Panc1 (cell line): Measurements from ENCODE around the gene EHD2. TPM values are rescaled to one million over a fixed set of nuclear protein-coding genes. Genes with fewer than 3 reads are reported as not detected.
"Not testable (repeated sequence)": the region's sequence is repeated elsewhere in the genome, so short reads cannot be mapped to it uniquely, and the experiment has no call there.

ENCODE experiments used
- ATAC-seq: fragments of 200-7000 bp; cut with Tn5 transposase; 2 replicates; pipeline ENCODE4 v1.9.1; 2020; ENCODE audit warnings: mild to moderate bottlenecking, moderate library complexity
- BruUV-seq: library from RNA; stranded (reverse); fragments of 400-500 nt; replicated peaks from 2 replicates; lab custom pipeline; 2021; lab: Mats Ljungman, UMichigan
- CTCF ChIA-PET: fragments of 300-600 bp; sonication (Branson Sonifier 250); formaldehyde crosslinking; loops from one replicate; lab custom pipeline; 2022; ENCODE audit warnings: antibody characterized with exemption; lab: Charles Lee
- POLR2A ChIA-PET: fragments of 300-600 bp; sonication (Branson Sonifier 250); formaldehyde crosslinking; loops from one replicate; lab custom pipeline; 2022; ENCODE audit warnings: antibody characterized with exemption; lab: Charles Lee
- DNase-seq: peaks from one replicate; pipeline ENCODE4 v3.0.0-alpha.2; 2010; ENCODE audit warnings: low read depth, low spot score
- H3K27ac ChIP-seq: 2 replicates; pipeline ENCODE4 v1.5.1; 2011; ENCODE audit warnings: mild to moderate bottlenecking, low read length, inconsistent platforms
- H3K27me3 ChIP-seq: fragments of 200-500 bp; sonication (Bioruptor generic); 2 replicates; pipeline ENCODE4 v1.6.0; 2014; ENCODE audit warnings: low read length, inconsistent platforms; ENCODE audit not compliant: control insufficient read depth, insufficient read depth
- H3K36me3 ChIP-seq: fragments of 200-500 bp; sonication (Bioruptor generic); 2 replicates; pipeline ENCODE4 v1.5.1; 2014; ENCODE audit warnings: inconsistent platforms, mild to moderate bottlenecking, low read length, moderate library complexity; ENCODE audit not compliant: control insufficient read depth, insufficient read depth
- H3K4me1 ChIP-seq: 2 replicates; pipeline ENCODE4 v1.5.1; 2011; ENCODE audit warnings: inconsistent platforms, mild to moderate bottlenecking, low read length, moderate library complexity; ENCODE audit not compliant: control insufficient read depth, insufficient read depth
- H3K4me3 ChIP-seq, 2 experiments: 2 replicates each; pipeline ENCODE4 v1.5.1; 2011 to 2012; ENCODE audit warnings: low read depth in 2 of 2, low read length in 2 of 2, mild to moderate bottlenecking in 2 of 2, inconsistent platforms in 1 of 2, moderate library complexity in 1 of 2
- H3K9me3 ChIP-seq: fragments of 200-500 bp; sonication (Bioruptor generic); 2 replicates; pipeline ENCODE4 v1.5.1; 2014; ENCODE audit warnings: low read depth, mild to moderate bottlenecking, inconsistent platforms, low read length, moderate library complexity; ENCODE audit not compliant: control insufficient read depth, insufficient read depth
- POLR2AphosphoS5 ChIP-seq: IDR thresholded peaks from 2 replicates; pipeline ENCODE4 v1.6.1; 2012; ENCODE audit warnings: mild to moderate bottlenecking, low read depth, low read length, moderate library complexity
- SIN3A ChIP-seq: IDR thresholded peaks from 2 replicates; pipeline ENCODE4 v1.6.1; 2012; ENCODE audit warnings: low read depth, mild to moderate bottlenecking, low read length, moderate library complexity, borderline replicate concordance; ENCODE audit not compliant: insufficient read depth
- TCF7L2 ChIP-seq: IDR thresholded peaks from 2 replicates; pipeline ENCODE4 v1.6.1; 2011; ENCODE audit warnings: mild to moderate bottlenecking, low read depth, low read length, inconsistent platforms
- in situ Hi-C: cut with HindIII; loops from 2 replicates; pipeline ENCODE4 v1.10.0; 2016; ENCODE audit warnings: low sequenced_read_pairs, low pct_unique_long_range_greater_than_20kb
- intact Hi-C: fragments of 100-400 bp; cut with micrococcal nuclease; formaldehyde crosslinking; loops from one replicate; pipeline ENCODE4 v1.10.0; 2022; ENCODE audit not compliant: unreplicated experiment
- total RNA-seq: library from RNA; stranded (reverse); gene quantifications from one replicate; pipeline ENCODE4 v1.2.1, GENCODE V29; 2021; ENCODE audit not compliant: unreplicated experiment
- TF ChIP-seq, protein P1 (sequence below): fragments of 450-650 bp; IDR thresholded peaks from 2 replicates; pipeline ENCODE4 v1.5.1; 2017; ENCODE audit warnings: mild to moderate bottlenecking
- TF ChIP-seq, protein P2 (sequence below), 2 experiments: IDR thresholded peaks; 2 replicates each; pipeline ENCODE4 v1.6.1; 2011 to 2012; ENCODE audit warnings: low read depth in 2 of 2, control low read depth in 1 of 2, low read length in 1 of 2, mild to moderate bottlenecking in 1 of 2, moderate library complexity in 1 of 2; ENCODE audit not compliant: insufficient read depth in 1 of 2

EHD2 gene
- total RNA-seq, 1 experiment from 2014 or later = 41.8 TPM

GRCh38 chr19:47725759-47726401, 12.7 kb downstream of the EHD2 start:
- no peaks in the 10 kb centered on the region for H3K9me3 ChIP-seq
- intact Hi-C loops = no loop called here
- in situ Hi-C loops = no loop called here
- H3K4me3 ChIP-seq = no peak overlapping the region
- H3K4me1 ChIP-seq = peaks cover 15% of the 10 kb centered on the region
- TF ChIP-seq, protein P1, sequence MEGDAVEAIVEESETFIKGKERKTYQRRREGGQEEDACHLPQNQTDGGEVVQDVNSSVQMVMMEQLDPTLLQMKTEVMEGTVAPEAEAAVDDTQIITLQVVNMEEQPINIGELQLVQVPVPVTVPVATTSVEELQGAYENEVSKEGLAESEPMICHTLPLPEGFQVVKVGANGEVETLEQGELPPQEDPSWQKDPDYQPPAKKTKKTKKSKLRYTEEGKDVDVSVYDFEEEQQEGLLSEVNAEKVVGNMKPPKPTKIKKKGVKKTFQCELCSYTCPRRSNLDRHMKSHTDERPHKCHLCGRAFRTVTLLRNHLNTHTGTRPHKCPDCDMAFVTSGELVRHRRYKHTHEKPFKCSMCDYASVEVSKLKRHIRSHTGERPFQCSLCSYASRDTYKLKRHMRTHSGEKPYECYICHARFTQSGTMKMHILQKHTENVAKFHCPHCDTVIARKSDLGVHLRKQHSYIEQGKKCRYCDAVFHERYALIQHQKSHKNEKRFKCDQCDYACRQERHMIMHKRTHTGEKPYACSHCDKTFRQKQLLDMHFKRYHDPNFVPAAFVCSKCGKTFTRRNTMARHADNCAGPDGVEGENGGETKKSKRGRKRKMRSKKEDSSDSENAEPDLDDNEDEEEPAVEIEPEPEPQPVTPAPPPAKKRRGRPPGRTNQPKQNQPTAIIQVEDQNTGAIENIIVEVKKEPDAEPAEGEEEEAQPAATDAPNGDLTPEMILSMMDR = no peak
- TF ChIP-seq POLR2AphosphoS5 (no peak), SIN3A (no peak), TCF7L2 (no peak)
- TF ChIP-seq, protein P2, sequence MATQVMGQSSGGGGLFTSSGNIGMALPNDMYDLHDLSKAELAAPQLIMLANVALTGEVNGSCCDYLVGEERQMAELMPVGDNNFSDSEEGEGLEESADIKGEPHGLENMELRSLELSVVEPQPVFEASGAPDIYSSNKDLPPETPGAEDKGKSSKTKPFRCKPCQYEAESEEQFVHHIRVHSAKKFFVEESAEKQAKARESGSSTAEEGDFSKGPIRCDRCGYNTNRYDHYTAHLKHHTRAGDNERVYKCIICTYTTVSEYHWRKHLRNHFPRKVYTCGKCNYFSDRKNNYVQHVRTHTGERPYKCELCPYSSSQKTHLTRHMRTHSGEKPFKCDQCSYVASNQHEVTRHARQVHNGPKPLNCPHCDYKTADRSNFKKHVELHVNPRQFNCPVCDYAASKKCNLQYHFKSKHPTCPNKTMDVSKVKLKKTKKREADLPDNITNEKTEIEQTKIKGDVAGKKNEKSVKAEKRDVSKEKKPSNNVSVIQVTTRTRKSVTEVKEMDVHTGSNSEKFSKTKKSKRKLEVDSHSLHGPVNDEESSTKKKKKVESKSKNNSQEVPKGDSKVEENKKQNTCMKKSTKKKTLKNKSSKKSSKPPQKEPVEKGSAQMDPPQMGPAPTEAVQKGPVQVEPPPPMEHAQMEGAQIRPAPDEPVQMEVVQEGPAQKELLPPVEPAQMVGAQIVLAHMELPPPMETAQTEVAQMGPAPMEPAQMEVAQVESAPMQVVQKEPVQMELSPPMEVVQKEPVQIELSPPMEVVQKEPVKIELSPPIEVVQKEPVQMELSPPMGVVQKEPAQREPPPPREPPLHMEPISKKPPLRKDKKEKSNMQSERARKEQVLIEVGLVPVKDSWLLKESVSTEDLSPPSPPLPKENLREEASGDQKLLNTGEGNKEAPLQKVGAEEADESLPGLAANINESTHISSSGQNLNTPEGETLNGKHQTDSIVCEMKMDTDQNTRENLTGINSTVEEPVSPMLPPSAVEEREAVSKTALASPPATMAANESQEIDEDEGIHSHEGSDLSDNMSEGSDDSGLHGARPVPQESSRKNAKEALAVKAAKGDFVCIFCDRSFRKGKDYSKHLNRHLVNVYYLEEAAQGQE (IDR thresholded peaks at IDR 0.05; ENCODE audit: insufficient read depth in 1 of 2, low read depth in 2 of 2, low read length in 1 of 2) = no peak
- ChIA-PET POLR2A (no interaction called here), CTCF (no interaction called here)
- no TSS peak for BruUV-seq
- no peak overlapping the region for H3K27ac ChIP-seq
- DNase-seq (no peak), ATAC-seq (no peak)
- no peaks in the 10 kb centered on the region for H3K36me3 ChIP-seq
- no peaks in the 10 kb centered on the region for H3K27me3 ChIP-seq

DNA sequence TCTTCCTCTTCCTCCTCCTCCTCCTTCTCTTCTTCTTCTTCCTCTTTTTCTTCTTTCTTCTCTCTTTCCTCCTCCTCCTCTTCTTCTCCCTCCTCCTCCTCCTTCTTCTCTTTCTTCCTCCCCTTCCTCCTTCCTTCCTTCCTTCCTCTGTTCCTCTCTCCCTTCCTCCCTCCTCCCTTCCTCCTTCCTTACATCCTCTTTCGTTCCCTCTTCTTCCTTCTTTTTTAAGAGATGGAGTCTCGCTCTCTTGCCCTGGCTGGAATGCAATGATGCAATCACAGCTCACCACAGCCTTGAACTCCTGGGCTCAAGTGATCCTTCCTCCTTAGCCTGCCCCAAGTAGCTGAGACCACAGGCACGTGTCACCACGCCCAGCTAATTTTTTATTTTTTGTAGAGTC, 13.2 kb downstream of the EHD2 start:
- H3K9me3 ChIP-seq = no peaks in the 10 kb centered on the region
- no peak overlapping the region for H3K27ac ChIP-seq
- intact Hi-C loops = no loop called here
- H3K4me3 ChIP-seq = no peak overlapping the region
- TF ChIP-seq, protein P2 (IDR thresholded peaks at IDR 0.05; ENCODE audit: insufficient read depth in 1 of 2, low read depth in 2 of 2, low read length in 1 of 2) = no peak
- TF ChIP-seq POLR2AphosphoS5 = no peak
- no peak for TF ChIP-seq TCF7L2
- TF ChIP-seq, protein P1 = no peak
- no peaks in the 10 kb centered on the region for H3K27me3 ChIP-seq
- DNase-seq (no peak), ATAC-seq (no peak)
- CTCF ChIA-PET = no interaction called here
- in situ Hi-C loops = no loop called here
- peaks cover 15% of the 10 kb centered on the region for H3K4me1 ChIP-seq
- BruUV-seq = no TSS peak
- H3K36me3 ChIP-seq = no peaks in the 10 kb centered on the region
- POLR2A ChIA-PET = no interaction called here

DNA sequence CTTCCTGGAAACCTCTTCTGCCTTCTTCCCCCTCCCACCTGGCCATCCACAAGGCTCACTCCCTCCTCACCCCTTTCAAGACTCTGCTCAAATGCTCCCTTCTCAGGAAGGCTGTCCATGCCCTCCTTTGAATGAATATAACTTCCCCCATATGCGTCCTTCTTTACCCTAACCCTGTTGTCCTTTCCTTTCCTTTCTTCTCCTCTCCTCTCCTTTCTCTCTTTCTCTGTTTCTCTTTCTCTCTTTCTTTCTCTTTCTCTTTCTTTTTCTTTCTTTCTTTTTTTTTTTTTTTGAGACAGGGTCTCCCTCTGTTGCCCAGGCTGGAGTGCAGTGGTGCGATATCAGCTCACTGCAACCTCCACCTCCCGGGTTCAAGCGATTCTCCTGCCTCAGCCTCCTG, 15.1 kb downstream of the EHD2 start:
- H3K36me3 ChIP-seq, in situ Hi-C loops, H3K27ac ChIP-seq, CTCF ChIA-PET, BruUV-seq, ATAC-seq, intact Hi-C loops, DNase-seq, H3K9me3 ChIP-seq, H3K4me3 ChIP-seq, H3K27me3 ChIP-seq, POLR2A ChIA-PET: not testable (repeated sequence)
- H3K4me1 ChIP-seq = peaks cover 11% of the 10 kb centered on the region
